ENCODE data around the gene FRMD7. TPM values are rescaled to one million over a fixed set of nuclear protein-coding genes. Genes with fewer than 3 reads are reported as not detected.

Gene FRMD7
- total RNA-seq, 4 donors from 2014 or later = not detected

GRCh38 chrX:132030264-132030663, 97.6 kb downstream of the FRMD7 start:
- TF ChIP-seq POLR2AphosphoS5 (IDR thresholded peaks at IDR 0.05) (no peak), EP300 (IDR thresholded peaks at IDR 0.05) (no peak), POLR2A (IDR thresholded peaks at IDR 0.05) (no peak), CTCF (IDR thresholded peaks at IDR 0.05) (no peak)
- Histone ChIP-seq H3K27me3 (no peaks in the 10 kb centered on the region), H3K36me3 (no peaks in the 10 kb centered on the region), H3K4me3 (no peak overlapping the region), H3K4me1 (no peaks in the 10 kb centered on the region), H3K9me3 (no peaks in the 10 kb centered on the region), H3K27ac (no peak overlapping the region)
- no peak for ATAC-seq

Other genes starting within 250 kb of the FRMD7 start
- gene STK26, start 104.7 kb downstream of the FRMD7 start, total RNA-seq = 10 to 100 TPM; 11.8 to 18.0 (median 16.0) TPM
- 10 to 100 TPM; 14.5 to 19.9 (median 15.5) TPM for gene RAP2C, start 91.4 kb upstream of the FRMD7 start, total RNA-seq

All from gastroesophageal sphincter (tissue), 4 donors.